Vagina (tissue), 2 donors: ENCODE measurements around the gene ADCY3.

Source experiments
- POLR2A ChIP-seq, 2 donors: fragments of 450-650 bp; IDR thresholded peaks; one replicate each; pipeline ENCODE4 v1.6.1; 2017; ENCODE audit warnings: antibody characterized with exemption in 2 of 2, mild to moderate bottlenecking in 2 of 2, moderate library complexity in 2 of 2
- POLR2AphosphoS5 ChIP-seq, 2 donors: sonication (generic); formaldehyde crosslinking; IDR thresholded peaks; one replicate each; pipeline ENCODE4 v1.9.0; 2017; ENCODE audit warnings: antibody characterized with exemption in 2 of 2, mild to moderate bottlenecking in 2 of 2, low read depth in 1 of 2; ENCODE audit not compliant: insufficient read depth in 1 of 2
- TF ChIP-seq, protein P1 (sequence below), 3 experiments: fragments of 450-650 bp in 2 of 3; fragments of 200-600 bp in 1 of 3; sonication (generic) in 1 of 3; IDR thresholded peaks; one replicate each; pipeline ENCODE4 v1.5.1; 2017 to 2019; ENCODE audit warnings: antibody characterized with exemption in 3 of 3, mild to moderate bottlenecking in 2 of 3, moderate library complexity in 2 of 3

DNA sequence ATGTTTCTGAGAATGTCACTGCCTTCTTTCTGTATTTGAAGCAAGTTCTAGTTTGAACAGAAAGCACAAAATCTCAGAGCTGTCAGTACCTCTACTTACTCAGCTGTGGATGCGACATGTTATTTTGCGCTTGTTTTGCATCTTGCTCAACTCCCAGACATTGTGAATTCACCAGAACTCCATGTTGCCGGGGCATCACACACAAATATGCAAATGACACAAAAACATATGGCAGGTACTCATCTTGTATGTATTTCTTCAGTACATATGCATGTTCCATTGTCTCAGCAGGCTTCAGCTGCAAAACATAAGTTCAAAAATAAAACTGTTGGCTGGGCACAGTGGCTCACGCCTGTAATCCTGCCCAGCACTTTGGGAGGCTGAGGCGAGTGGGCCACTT lies 30.8 kb downstream of the ADCY3 start:
- no peak for TF ChIP-seq POLR2A (IDR thresholded peaks at IDR 0.05)
- TF ChIP-seq, protein P1, sequence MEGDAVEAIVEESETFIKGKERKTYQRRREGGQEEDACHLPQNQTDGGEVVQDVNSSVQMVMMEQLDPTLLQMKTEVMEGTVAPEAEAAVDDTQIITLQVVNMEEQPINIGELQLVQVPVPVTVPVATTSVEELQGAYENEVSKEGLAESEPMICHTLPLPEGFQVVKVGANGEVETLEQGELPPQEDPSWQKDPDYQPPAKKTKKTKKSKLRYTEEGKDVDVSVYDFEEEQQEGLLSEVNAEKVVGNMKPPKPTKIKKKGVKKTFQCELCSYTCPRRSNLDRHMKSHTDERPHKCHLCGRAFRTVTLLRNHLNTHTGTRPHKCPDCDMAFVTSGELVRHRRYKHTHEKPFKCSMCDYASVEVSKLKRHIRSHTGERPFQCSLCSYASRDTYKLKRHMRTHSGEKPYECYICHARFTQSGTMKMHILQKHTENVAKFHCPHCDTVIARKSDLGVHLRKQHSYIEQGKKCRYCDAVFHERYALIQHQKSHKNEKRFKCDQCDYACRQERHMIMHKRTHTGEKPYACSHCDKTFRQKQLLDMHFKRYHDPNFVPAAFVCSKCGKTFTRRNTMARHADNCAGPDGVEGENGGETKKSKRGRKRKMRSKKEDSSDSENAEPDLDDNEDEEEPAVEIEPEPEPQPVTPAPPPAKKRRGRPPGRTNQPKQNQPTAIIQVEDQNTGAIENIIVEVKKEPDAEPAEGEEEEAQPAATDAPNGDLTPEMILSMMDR (IDR thresholded peaks at IDR 0.05): no peak
- TF ChIP-seq POLR2AphosphoS5 (IDR thresholded peaks at IDR 0.05; ENCODE audit: insufficient read depth in 1 of 2, low read depth in 1 of 2): no peak
